Vagina (tissue), 2 donors: ENCODE measurements around the gene RAB17. TPM values are rescaled to one million over a fixed set of nuclear protein-coding genes. Genes with fewer than 3 reads are reported as not detected.

Experiments
- DNase-seq, 2 donors: peaks; one replicate each; pipeline ENCODE4 v3.0.0-alpha.2; 2017; ENCODE audit errors: extremely low spot score in 2 of 2
- H3K27ac ChIP-seq: fragments of 200-600 bp; sonication (generic); one replicate; pipeline ENCODE4 v1.5.1; 2019
- H3K27me3 ChIP-seq: fragments of 200-600 bp; sonication (generic); one replicate; pipeline ENCODE4 v1.5.1; 2019
- H3K36me3 ChIP-seq, 2 donors: fragments of 200-600 bp; sonication (generic); one replicate each; pipeline ENCODE4 v1.5.1; 2017 to 2019
- H3K4me1 ChIP-seq: fragments of 200-600 bp; sonication (generic); one replicate; pipeline ENCODE4 v1.5.1; 2019
- H3K4me3 ChIP-seq, 2 donors: fragments of 200-600 bp; sonication (generic); 1 replicate in 1 of 2; 2 replicates in 1 of 2; pipeline ENCODE4 v1.5.1; 2016 to 2019
- H3K9me3 ChIP-seq: fragments of 200-600 bp; sonication (generic); one replicate; pipeline ENCODE4 v1.5.1; 2019
- POLR2A ChIP-seq, 2 donors: fragments of 450-650 bp; IDR thresholded peaks; one replicate each; pipeline ENCODE4 v1.6.1; 2017; ENCODE audit warnings: antibody characterized with exemption in 2 of 2, mild to moderate bottlenecking in 2 of 2, moderate library complexity in 2 of 2
- POLR2AphosphoS5 ChIP-seq, 2 donors: sonication (generic); formaldehyde crosslinking; IDR thresholded peaks; one replicate each; pipeline ENCODE4 v1.9.0; 2017; ENCODE audit warnings: antibody characterized with exemption in 2 of 2, mild to moderate bottlenecking in 2 of 2, low read depth in 1 of 2; ENCODE audit not compliant: insufficient read depth in 1 of 2
- intact Hi-C: fragments of 100-400 bp; cut with DNase I; formaldehyde crosslinking; loops from one replicate; pipeline ENCODE4 v1.15.1; 2023
- total RNA-seq: library from RNA; depleted of rRNA; stranded (reverse); fragments of >200 nt; gene quantifications from one replicate; pipeline ENCODE4 v1.2.3, GENCODE V29; 2016
- TF ChIP-seq, protein P1 (sequence below), 3 experiments: fragments of 450-650 bp in 2 of 3; fragments of 200-600 bp in 1 of 3; sonication (generic) in 1 of 3; IDR thresholded peaks; one replicate each; pipeline ENCODE4 v1.5.1; 2017 to 2019; ENCODE audit warnings: antibody characterized with exemption in 3 of 3, mild to moderate bottlenecking in 2 of 3, moderate library complexity in 2 of 3

RAB17 gene
- total RNA-seq, 1 donor from 2014 or later, result not detected

DNA sequence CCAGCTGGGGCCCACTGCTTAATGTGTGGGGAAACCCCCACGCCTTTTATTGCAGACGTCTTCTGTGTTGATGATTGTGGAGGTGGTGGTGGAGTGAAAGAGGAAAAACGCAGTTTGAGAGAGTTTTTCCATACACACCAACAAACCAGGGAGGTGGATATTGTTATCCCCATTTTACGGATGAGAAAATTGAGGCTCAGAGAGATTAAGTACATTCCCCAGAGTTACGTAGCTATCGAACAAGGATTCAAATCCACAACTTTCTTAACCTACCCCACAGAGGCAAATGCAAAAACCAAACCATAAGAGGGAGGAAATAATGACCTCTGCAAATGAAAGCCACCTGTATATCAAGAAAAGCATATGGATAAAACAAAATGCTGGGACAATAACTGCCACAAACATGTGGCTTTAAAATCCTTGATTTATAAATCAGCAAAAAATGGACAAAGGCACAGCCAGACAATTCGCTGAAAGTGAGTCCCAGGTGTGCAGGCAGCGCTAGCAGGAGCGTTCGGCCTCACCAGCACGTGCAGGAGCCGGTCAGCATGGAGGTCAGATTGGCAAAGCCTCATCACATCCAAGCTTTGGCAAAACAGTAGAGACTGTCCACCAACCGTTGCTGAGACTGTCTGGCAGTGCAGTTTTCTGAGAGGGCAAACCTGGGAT lies 12.6 kb upstream of the RAB17 start:
- Histone ChIP-seq H3K9me3 (no peaks in the 10 kb centered on the region), H3K4me1 (peaks cover 16% of the 10 kb centered on the region), H3K27ac (peak overlapping the region; percentile 63), H3K36me3 (no peaks in the 10 kb centered on the region), H3K4me3 (no peak overlapping the region), H3K27me3 (no peaks in the 10 kb centered on the region)
- intact Hi-C loops, result no loop called here
- DNase-seq, result no peak
- TF ChIP-seq POLR2A (IDR thresholded peaks at IDR 0.05) (no peak), POLR2AphosphoS5 (IDR thresholded peaks at IDR 0.05; ENCODE audit: insufficient read depth in 1 of 2, low read depth in 1 of 2) (peak in 1 of 2 donors; percentile 39)
- TF ChIP-seq, protein P1, sequence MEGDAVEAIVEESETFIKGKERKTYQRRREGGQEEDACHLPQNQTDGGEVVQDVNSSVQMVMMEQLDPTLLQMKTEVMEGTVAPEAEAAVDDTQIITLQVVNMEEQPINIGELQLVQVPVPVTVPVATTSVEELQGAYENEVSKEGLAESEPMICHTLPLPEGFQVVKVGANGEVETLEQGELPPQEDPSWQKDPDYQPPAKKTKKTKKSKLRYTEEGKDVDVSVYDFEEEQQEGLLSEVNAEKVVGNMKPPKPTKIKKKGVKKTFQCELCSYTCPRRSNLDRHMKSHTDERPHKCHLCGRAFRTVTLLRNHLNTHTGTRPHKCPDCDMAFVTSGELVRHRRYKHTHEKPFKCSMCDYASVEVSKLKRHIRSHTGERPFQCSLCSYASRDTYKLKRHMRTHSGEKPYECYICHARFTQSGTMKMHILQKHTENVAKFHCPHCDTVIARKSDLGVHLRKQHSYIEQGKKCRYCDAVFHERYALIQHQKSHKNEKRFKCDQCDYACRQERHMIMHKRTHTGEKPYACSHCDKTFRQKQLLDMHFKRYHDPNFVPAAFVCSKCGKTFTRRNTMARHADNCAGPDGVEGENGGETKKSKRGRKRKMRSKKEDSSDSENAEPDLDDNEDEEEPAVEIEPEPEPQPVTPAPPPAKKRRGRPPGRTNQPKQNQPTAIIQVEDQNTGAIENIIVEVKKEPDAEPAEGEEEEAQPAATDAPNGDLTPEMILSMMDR (IDR thresholded peaks at IDR 0.05), result no peak

DNA sequence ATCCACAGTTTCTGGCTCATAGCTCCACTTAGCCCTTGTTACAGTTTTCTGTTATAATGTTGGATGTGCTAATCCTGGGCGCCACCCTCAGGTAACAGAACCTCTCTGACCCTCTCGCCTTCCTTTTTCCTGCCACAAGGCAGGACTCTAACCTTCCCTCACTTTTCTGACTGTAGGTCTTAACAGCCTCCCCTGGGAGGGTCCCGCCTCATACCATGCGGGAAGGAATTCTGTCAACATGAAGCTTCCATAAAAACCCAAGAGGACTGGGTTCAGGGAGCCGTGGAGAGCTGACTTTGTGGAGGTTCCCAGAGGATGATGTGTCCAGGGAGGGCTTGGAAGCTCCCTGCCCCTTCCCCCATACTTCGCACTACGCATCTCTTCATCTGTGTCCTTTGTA lies 11.9 kb upstream of the RAB17 start:
- TF ChIP-seq POLR2AphosphoS5 (IDR thresholded peaks at IDR 0.05; ENCODE audit: insufficient read depth in 1 of 2, low read depth in 1 of 2), result no peak
- TF ChIP-seq POLR2A (IDR thresholded peaks at IDR 0.05), result no peak
- TF ChIP-seq, protein P1 (IDR thresholded peaks at IDR 0.05), result no peak
- Histone ChIP-seq H3K27ac (no peak overlapping the region), H3K36me3 (no peaks in the 10 kb centered on the region), H3K27me3 (no peaks in the 10 kb centered on the region), H3K4me1 (peaks cover 16% of the 10 kb centered on the region), H3K9me3 (no peaks in the 10 kb centered on the region), H3K4me3 (no peak overlapping the region)
- DNase-seq, result no peak
- intact Hi-C loops, result no loop called here

- no peaks in the 10 kb centered on the region for H3K27me3 ChIP-seq
- H3K4me1 ChIP-seq, result peaks cover 16% of the 10 kb centered on the region
- H3K36me3 ChIP-seq, result no peaks in the 10 kb centered on the region
- TF ChIP-seq POLR2A (IDR thresholded peaks at IDR 0.05), result no peak
- TF ChIP-seq, protein P1 (IDR thresholded peaks at IDR 0.05), result no peak
- TF ChIP-seq POLR2AphosphoS5 (IDR thresholded peaks at IDR 0.05; ENCODE audit: insufficient read depth in 1 of 2, low read depth in 1 of 2), result no peak
- no peak overlapping the region for H3K27ac ChIP-seq
- intact Hi-C loops, result no loop called here
- no peak for DNase-seq
- no peaks in the 10 kb centered on the region for H3K9me3 ChIP-seq
- H3K4me3 ChIP-seq, result no peak overlapping the region
Measured at GRCh38 chr2:237601453-237602116, 11.1 kb upstream of the RAB17 start.

DNA sequence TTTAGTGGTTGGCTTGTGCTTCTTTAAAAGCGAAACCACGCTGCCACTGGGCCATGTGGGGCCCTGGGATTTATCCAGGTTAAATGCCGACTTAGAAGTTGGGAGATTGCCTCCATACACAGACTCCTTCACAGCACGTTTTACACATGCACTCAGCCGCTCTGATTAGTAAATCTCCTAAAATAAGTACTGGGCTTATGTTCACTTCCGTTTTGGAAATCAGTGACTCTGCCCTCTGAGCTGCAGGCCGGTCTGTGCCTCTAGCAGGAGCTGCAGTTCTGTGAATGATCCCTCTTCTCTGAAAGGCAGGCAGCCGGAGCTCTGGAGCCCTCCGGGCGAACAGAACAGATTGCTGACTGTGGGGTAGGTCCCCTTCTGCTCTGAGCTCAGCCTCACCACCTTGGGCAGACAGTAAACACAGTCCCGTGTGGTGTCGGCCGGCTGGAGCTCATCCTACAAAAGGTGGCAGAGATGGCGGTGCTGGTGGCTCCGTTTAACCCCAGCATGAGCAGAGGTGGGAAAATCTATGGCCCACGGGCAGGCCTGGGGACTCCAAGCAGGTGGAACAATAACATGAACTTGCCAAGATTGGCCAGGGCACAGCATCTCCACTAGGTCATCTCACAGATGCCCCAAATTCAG lies 9.8 kb upstream of the RAB17 start:
- no peak for TF ChIP-seq POLR2A (IDR thresholded peaks at IDR 0.05)
- peak; percentile 12 to 60 for TF ChIP-seq POLR2AphosphoS5 (IDR thresholded peaks at IDR 0.05; ENCODE audit: insufficient read depth in 1 of 2, low read depth in 1 of 2)
- no peak for DNase-seq
- Histone ChIP-seq H3K4me1 (peaks cover 16% of the 10 kb centered on the region), H3K4me3 (peak overlapping the region; percentile 30 to 35), H3K27me3 (no peaks in the 10 kb centered on the region), H3K36me3 (no peaks in the 10 kb centered on the region), H3K9me3 (no peaks in the 10 kb centered on the region), H3K27ac (peak overlapping the region; percentile 75)
- intact Hi-C loops, result no loop called here

DNA sequence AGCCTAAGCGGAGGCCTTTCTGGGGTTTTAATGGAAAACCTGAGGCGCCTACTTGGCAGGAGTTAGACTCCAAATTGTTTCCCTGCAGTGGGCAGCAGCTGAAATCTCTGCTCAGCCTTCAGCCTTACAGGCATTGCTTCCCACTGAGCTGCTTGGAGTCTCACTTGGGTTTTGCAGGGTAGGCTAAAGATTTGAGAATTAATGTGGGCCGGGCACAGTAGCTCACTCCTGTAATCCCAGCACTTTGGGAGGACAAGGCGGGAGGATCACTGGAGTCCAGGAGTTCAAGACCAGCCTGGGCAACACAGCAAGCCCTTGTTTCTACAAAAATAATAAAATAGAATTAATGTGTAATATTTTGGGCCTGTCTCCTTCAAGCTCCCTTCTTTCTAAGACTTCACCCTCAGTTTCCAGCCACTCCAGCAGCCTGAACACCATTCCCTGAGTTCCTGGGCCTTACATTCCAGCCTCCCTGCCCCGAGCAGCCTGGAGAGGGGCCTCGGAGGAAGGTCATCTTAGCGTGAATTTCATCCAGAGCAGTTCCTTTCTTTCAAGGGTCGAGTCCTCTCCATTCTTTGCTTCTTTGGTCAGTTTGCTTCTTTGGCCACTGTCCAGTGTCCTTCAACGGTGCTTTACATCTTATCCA lies 9.1 kb upstream of the RAB17 start:
- H3K36me3 ChIP-seq, result no peaks in the 10 kb centered on the region
- peaks cover 16% of the 10 kb centered on the region for H3K4me1 ChIP-seq
- no peaks in the 10 kb centered on the region for H3K27me3 ChIP-seq
- peak overlapping the region; percentile 75 for H3K27ac ChIP-seq
- TF ChIP-seq, protein P1 (IDR thresholded peaks at IDR 0.05), result no peak
- TF ChIP-seq POLR2A (IDR thresholded peaks at IDR 0.05), result no peak
- TF ChIP-seq POLR2AphosphoS5 (IDR thresholded peaks at IDR 0.05; ENCODE audit: insufficient read depth in 1 of 2, low read depth in 1 of 2), result no peak
- H3K4me3 ChIP-seq, result peak overlapping the region; percentile 30 to 35
- no peak for DNase-seq
- intact Hi-C loops, result no loop called here
- no peaks in the 10 kb centered on the region for H3K9me3 ChIP-seq
